WI38 (cell line): Measurements from ENCODE around the gene SRCAP.

Experiments
- H3K4me3 ChIP-seq: 2 replicates; pipeline ENCODE4 v1.5.1; 2011; ENCODE audit warnings: low read depth, mild to moderate bottlenecking, control low read depth, low read length
- CTCF ChIP-seq: IDR thresholded peaks from 2 replicates; pipeline ENCODE4 v1.5.1; 2012; ENCODE audit warnings: low read depth, mild to moderate bottlenecking, control low read depth, low read length

SRCAP gene

GRCh38 chr16:30785126-30786106 lies 86.4 kb downstream of the SRCAP start:
- peak overlapping the region; percentile 94 for H3K4me3 ChIP-seq
- TF ChIP-seq CTCF, result no peak

- TF ChIP-seq CTCF, result no peak
- peak overlapping the region; percentile 94 for H3K4me3 ChIP-seq
These were observed 87.4 kb downstream of the SRCAP start for GRCh38 chr16:30786115-30786935.

- TF ChIP-seq CTCF, result no peak
- peak within 1 kb of the TSS; percentile 94 for H3K4me3 ChIP-seq
These were observed 88.1 kb downstream of the SRCAP start, which contains the start of gene ZNF629 for GRCh38 chr16:30786936-30787612. Gene ZNF629, minus strand, starts transcription at chr16:30787205. Its CDS starts 2,723 bp downstream, at chr16:30784482.

GRCh38 chr16:30787613-30788378 lies 88.8 kb downstream of the SRCAP start:
- H3K4me3 ChIP-seq, result peak overlapping the region; percentile 94
- TF ChIP-seq CTCF, result no peak
